ENCODE measurements around the gene AUTS2.

DNA sequence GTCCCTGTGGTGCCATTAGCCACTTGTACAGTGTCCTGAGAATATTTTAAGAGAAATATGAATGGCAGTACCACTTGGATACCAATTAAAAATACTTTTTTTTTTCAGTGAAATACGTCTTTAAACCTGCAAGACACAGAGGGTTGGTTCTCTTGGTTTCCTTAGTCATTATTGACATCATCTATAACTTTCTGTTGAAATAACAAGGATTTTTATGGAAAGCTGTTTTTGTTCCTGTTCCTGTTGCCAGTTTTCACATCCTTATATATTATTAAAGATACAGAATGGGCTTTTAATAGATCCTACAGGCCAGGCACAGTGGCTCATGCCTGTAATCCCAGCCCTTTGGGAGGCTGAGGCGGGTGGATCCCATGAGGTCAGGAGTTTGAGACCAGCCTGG, 579.9 kb downstream of the AUTS2 start:
- TF ChIP-seq EP300 (IDR thresholded peaks at IDR 0.05; ENCODE audit: borderline replicate concordance in 1 of 2, low read depth in 2 of 2, low read length in 2 of 2) (no peak), CBX8 (IDR thresholded peaks at IDR 0.05; ENCODE audit: borderline replicate concordance, low read depth, low read length) (no peak), CHD2 (IDR thresholded peaks at IDR 0.05; ENCODE audit: low read length) (no peak)
- TF ChIP-seq, protein P1, sequence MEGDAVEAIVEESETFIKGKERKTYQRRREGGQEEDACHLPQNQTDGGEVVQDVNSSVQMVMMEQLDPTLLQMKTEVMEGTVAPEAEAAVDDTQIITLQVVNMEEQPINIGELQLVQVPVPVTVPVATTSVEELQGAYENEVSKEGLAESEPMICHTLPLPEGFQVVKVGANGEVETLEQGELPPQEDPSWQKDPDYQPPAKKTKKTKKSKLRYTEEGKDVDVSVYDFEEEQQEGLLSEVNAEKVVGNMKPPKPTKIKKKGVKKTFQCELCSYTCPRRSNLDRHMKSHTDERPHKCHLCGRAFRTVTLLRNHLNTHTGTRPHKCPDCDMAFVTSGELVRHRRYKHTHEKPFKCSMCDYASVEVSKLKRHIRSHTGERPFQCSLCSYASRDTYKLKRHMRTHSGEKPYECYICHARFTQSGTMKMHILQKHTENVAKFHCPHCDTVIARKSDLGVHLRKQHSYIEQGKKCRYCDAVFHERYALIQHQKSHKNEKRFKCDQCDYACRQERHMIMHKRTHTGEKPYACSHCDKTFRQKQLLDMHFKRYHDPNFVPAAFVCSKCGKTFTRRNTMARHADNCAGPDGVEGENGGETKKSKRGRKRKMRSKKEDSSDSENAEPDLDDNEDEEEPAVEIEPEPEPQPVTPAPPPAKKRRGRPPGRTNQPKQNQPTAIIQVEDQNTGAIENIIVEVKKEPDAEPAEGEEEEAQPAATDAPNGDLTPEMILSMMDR (IDR thresholded peaks at IDR 0.05; ENCODE audit: control extremely low read depth in 1 of 3, insufficient read depth in 1 of 3, low read depth in 1 of 3, low read length in 3 of 3) = no peak
